Jurkat, Clone E6-1 (cell line): ENCODE data around the gene ADGRE3. TPM values are rescaled to one million over a fixed set of nuclear protein-coding genes. Genes with fewer than 3 reads are reported as not detected.

Experiments used
- DNase-seq: peaks from one replicate; pipeline ENCODE4 v3.0.0-alpha.2; 2011; ENCODE audit warnings: low read depth, low spot score
- H3K4me3 ChIP-seq: 2 replicates; pipeline ENCODE4 v1.5.1; 2011; ENCODE audit warnings: mild to moderate bottlenecking, low read length, control low read depth, moderate library complexity
- polyA plus RNA-seq: library from polyadenylated mRNA; unstranded; fragments of >200 nt; gene quantifications from one replicate; pipeline ENCODE4 v1.2.1, GENCODE V29; 2012; ENCODE audit warnings: missing spikeins; ENCODE audit not compliant: insufficient read length, insufficient read depth

The ADGRE3 gene
- polyA plus RNA-seq, result not detected

- DNase-seq, result no peak
- H3K4me3 ChIP-seq, result no peak within 1 kb of the TSS
These were observed at the start of gene ADGRE3 for GRCh38 chr19:14674764-14675163. Gene ADGRE3 (minus strand): TSS chr19:14674844. CDS start chr19:14674770, 74 bp downstream.

GRCh38 chr19:14722127-14722526, 47.5 kb upstream of the ADGRE3 start:
- no peak overlapping the region for H3K4me3 ChIP-seq
- no peak for DNase-seq

- no peak for DNase-seq
- no peak overlapping the region for H3K4me3 ChIP-seq
These were observed 44.5 kb upstream of the ADGRE3 start for GRCh38 chr19:14719162-14719561.

- H3K4me3 ChIP-seq, result no peak overlapping the region
- no peak for DNase-seq
These were observed 44.0 kb upstream of the ADGRE3 start for GRCh38 chr19:14718522-14719116.

GRCh38 chr19:14715841-14716240, 41.2 kb upstream of the ADGRE3 start:
- H3K4me3 ChIP-seq, result no peak overlapping the region

GRCh38 chr19:14704450-14704849, 29.8 kb upstream of the ADGRE3 start:
- no peak for DNase-seq

More at GRCh38 chr19:14715841-14716240, 41.2 kb upstream of the ADGRE3 start:
- DNase-seq, result no peak

GRCh38 chr19:14703833-14704232, 29.2 kb upstream of the ADGRE3 start:
- H3K4me3 ChIP-seq, result no peak overlapping the region
- DNase-seq, result no peak

More at GRCh38 chr19:14704450-14704849, 29.8 kb upstream of the ADGRE3 start:
- no peak overlapping the region for H3K4me3 ChIP-seq

GRCh38 chr19:14700711-14701375, 26.2 kb upstream of the ADGRE3 start:
- H3K4me3 ChIP-seq, result no peak overlapping the region
- peak; percentile 32 for DNase-seq

GRCh38 chr19:14699641-14700040, 25.0 kb upstream of the ADGRE3 start:
- H3K4me3 ChIP-seq, result no peak overlapping the region
- no peak for DNase-seq

GRCh38 chr19:14695471-14695870, 20.8 kb upstream of the ADGRE3 start:
- no peak overlapping the region for H3K4me3 ChIP-seq
- no peak for DNase-seq

GRCh38 chr19:14694641-14695266, 20.1 kb upstream of the ADGRE3 start:
- DNase-seq, result no peak
- no peak overlapping the region for H3K4me3 ChIP-seq

- peak; percentile 85 for DNase-seq
- H3K4me3 ChIP-seq, result peak within 1 kb of the TSS; percentile 89
These were observed 15.2 kb upstream of the ADGRE3 start, which contains the start of gene ZNF333 for GRCh38 chr19:14689598-14690503. Gene ZNF333 (plus strand): TSS chr19:14690048. CDS start chr19:14693492, 3,444 bp downstream.

GRCh38 chr19:14686411-14686810, 11.8 kb upstream of the ADGRE3 start:
- H3K4me3 ChIP-seq, result no peak overlapping the region
- peak; percentile 42 for DNase-seq

- no peak overlapping the region for H3K4me3 ChIP-seq
- DNase-seq, result no peak
These were observed 8.8 kb upstream of the ADGRE3 start for GRCh38 chr19:14683439-14683838.

- H3K4me3 ChIP-seq, result no peak overlapping the region
- DNase-seq, result no peak
These were observed 7.4 kb upstream of the ADGRE3 start for GRCh38 chr19:14682084-14682483.

- DNase-seq, result no peak
- H3K4me3 ChIP-seq, result no peak overlapping the region
These were observed 3.6 kb upstream of the ADGRE3 start for GRCh38 chr19:14678199-14678598.

- no peak overlapping the region for H3K4me3 ChIP-seq
- no peak for DNase-seq
These were observed 2.8 kb upstream of the ADGRE3 start for GRCh38 chr19:14677464-14677863.

GRCh38 chr19:14676762-14677161, 2.1 kb upstream of the ADGRE3 start:
- no peak overlapping the region for H3K4me3 ChIP-seq
- DNase-seq, result no peak

GRCh38 chr19:14673088-14673487, 1.6 kb downstream of the ADGRE3 start:
- no peak for DNase-seq
- H3K4me3 ChIP-seq, result no peak overlapping the region
